OCI-LY1 (cell line): Measurements from ENCODE around the gene SNAP25.

Experiments used
- EZH2 ChIP-seq: fragments of 200-600 bp; sonication (generic), shearing (Covaris generic); IDR thresholded peaks from 2 replicates; pipeline ENCODE4 v1.8.0; 2017; ENCODE audit warnings: borderline replicate concordance, mixed run types, mild to moderate bottlenecking, antibody characterized with exemption, low read length, moderate library complexity, mixed read lengths
- TF ChIP-seq, protein P1 (sequence below): fragments of 200-600 bp; sonication (generic), shearing (Covaris generic); IDR thresholded peaks from 2 replicates; pipeline ENCODE4 v1.5.1; 2017; ENCODE audit warnings: mild to moderate bottlenecking, antibody characterized with exemption, low read length, moderate library complexity, mixed read lengths

DNA sequence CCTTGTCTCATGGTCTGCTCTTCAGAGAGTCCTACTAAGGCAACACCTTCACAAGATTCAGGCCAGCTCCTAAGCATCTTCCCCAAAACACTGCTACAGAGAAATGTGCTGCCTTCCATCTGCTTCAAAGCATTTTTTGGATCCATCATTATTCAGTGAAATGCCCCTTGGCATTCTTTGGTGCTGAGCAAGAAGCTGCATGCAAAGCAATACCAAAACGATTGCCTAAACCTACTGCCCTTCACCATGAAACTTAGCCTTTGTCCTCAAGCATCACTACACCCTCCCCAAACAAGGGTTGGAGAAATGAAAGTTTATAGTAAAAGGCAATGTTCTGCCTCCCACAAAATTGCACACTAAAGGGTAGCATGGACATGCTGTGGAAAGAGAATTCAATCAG, 93.5 kb downstream of the SNAP25 start:
- TF ChIP-seq, protein P1, sequence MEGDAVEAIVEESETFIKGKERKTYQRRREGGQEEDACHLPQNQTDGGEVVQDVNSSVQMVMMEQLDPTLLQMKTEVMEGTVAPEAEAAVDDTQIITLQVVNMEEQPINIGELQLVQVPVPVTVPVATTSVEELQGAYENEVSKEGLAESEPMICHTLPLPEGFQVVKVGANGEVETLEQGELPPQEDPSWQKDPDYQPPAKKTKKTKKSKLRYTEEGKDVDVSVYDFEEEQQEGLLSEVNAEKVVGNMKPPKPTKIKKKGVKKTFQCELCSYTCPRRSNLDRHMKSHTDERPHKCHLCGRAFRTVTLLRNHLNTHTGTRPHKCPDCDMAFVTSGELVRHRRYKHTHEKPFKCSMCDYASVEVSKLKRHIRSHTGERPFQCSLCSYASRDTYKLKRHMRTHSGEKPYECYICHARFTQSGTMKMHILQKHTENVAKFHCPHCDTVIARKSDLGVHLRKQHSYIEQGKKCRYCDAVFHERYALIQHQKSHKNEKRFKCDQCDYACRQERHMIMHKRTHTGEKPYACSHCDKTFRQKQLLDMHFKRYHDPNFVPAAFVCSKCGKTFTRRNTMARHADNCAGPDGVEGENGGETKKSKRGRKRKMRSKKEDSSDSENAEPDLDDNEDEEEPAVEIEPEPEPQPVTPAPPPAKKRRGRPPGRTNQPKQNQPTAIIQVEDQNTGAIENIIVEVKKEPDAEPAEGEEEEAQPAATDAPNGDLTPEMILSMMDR: no peak
- TF ChIP-seq EZH2: no peak
